Endothelial cell of umbilical vein (primary cell): ENCODE measurements around the gene PXYLP1. TPM values are rescaled to one million over a fixed set of nuclear protein-coding genes. Genes with fewer than 3 reads are reported as not detected.

Experiments
- BruUV-seq: library from RNA; stranded (reverse); fragments of 400-500 nt; replicated peaks from 2 replicates; lab custom pipeline; 2021; lab: Mats Ljungman, UMichigan
- CTCF ChIA-PET: fragments of 300-600, 350-600 bp; sonication (Branson Sonifier 250); formaldehyde crosslinking; loops from one replicate; lab custom pipeline; 2021; ENCODE audit warnings: antibody characterized with exemption, inconsistent platforms; lab: Charles Lee
- POLR2A ChIA-PET: fragments of 300-600, 350-600 bp; sonication (Branson Sonifier 250); formaldehyde crosslinking; loops from one replicate; lab custom pipeline; 2021; ENCODE audit warnings: antibody characterized with exemption, inconsistent platforms; lab: Charles Lee
- DNase-seq: peaks from one replicate; pipeline ENCODE4 v3.0.0-alpha.2; 2011; ENCODE audit warnings: low read depth, low spot score
- FAIRE-seq: peaks from 2 replicates; lab custom pipeline; 2011; peaks lifted over from hg19 to GRCh38; lab: Jason Lieb, UNC
- H2AFZ ChIP-seq: 2 replicates; pipeline ENCODE4 v1.6.0; 2012; ENCODE audit warnings: low read depth, low read length, control low read depth, inconsistent platforms
- H3K27ac ChIP-seq: 2 replicates; pipeline ENCODE4 v1.5.1; 2011; ENCODE audit warnings: low read depth, mild to moderate bottlenecking, control low read depth, low read length, moderate library complexity; ENCODE audit not compliant: insufficient read depth
- H3K27me3 ChIP-seq, 2 experiments: 2 replicates each; pipeline versions ENCODE4 v1.6.0 to v1.6.1; 2011; ENCODE audit warnings: low read length in 2 of 2, mixed read lengths in 1 of 2; ENCODE audit not compliant: control insufficient read depth in 2 of 2, insufficient read depth in 2 of 2
- H3K36me3 ChIP-seq, 2 experiments: 2 replicates in 1 of 2; 3 replicates in 1 of 2; pipeline ENCODE4 v1.5.1; 2011; ENCODE audit warnings: low read length in 2 of 2, mild to moderate bottlenecking in 1 of 2, moderate library complexity in 1 of 2; ENCODE audit not compliant: control insufficient read depth in 2 of 2, insufficient read depth in 2 of 2; ENCODE audit errors: extremely low read depth in 1 of 2
- H3K4me1 ChIP-seq: 3 replicates; pipeline ENCODE4 v1.5.1; 2011; ENCODE audit warnings: mild to moderate bottlenecking, low read length; ENCODE audit not compliant: control insufficient read depth, insufficient read depth; ENCODE audit errors: extremely low read depth
- H3K4me2 ChIP-seq: 2 replicates; pipeline ENCODE4 v1.6.1; 2011; ENCODE audit warnings: low read length, control low read depth, mixed read lengths; ENCODE audit not compliant: insufficient read depth
- H3K4me3 ChIP-seq, 3 experiments: fragments of 200-600 bp in 1 of 3; sonication (generic), shearing (Covaris generic) in 1 of 3; replicated peaks in 1 of 3; 2 replicates each; pipeline ENCODE4 v1.5.1; 2011 to 2016; ENCODE audit warnings: control low read depth in 3 of 3, low read length in 3 of 3, mild to moderate bottlenecking in 2 of 3, inconsistent platforms in 1 of 3, low read depth in 1 of 3, moderate library complexity in 1 of 3; ENCODE audit not compliant: insufficient read depth in 1 of 3
- H3K79me2 ChIP-seq: 2 replicates; pipeline ENCODE4 v1.6.0; 2012; ENCODE audit warnings: low read length, inconsistent platforms; ENCODE audit not compliant: control insufficient read depth, insufficient read depth
- H3K9ac ChIP-seq: replicated peaks from 2 replicates; pipeline ENCODE3; 2011; ENCODE audit warnings: low read length, control low read depth; ENCODE audit not compliant: insufficient read depth; ENCODE audit errors: extremely low read depth
- H3K9me1 ChIP-seq: replicated peaks from 3 replicates; pipeline ENCODE4 v1.6.0; 2011; ENCODE audit warnings: mild to moderate bottlenecking, low read length; ENCODE audit not compliant: control insufficient read depth, insufficient read depth; ENCODE audit errors: extremely low read depth
- H3K9me3 ChIP-seq: replicated peaks from 2 replicates; pipeline ENCODE4 v1.5.1; 2012; ENCODE audit warnings: low read length, inconsistent platforms; ENCODE audit not compliant: control insufficient read depth, insufficient read depth
- H4K20me1 ChIP-seq: replicated peaks from 2 replicates; pipeline ENCODE3; 2011; ENCODE audit warnings: mild to moderate bottlenecking, low read length; ENCODE audit not compliant: control insufficient read depth, insufficient read depth; ENCODE audit errors: extremely low read depth
- CTCF ChIP-seq, 2 donors: IDR thresholded peaks; 1 replicate in 1 of 2; 2 replicates in 1 of 2; pipeline ENCODE4 v1.5.1; 2011; ENCODE audit warnings: low read length in 2 of 2, mild to moderate bottlenecking in 2 of 2, moderate library complexity in 2 of 2, control low read depth in 1 of 2, inconsistent platforms in 1 of 2, low read depth in 1 of 2; ENCODE audit not compliant: insufficient read depth in 1 of 2; ENCODE audit errors: extremely low read depth in 1 of 2
- EZH2 ChIP-seq: IDR thresholded peaks from 2 replicates; pipeline ENCODE4 v1.6.1; 2012; ENCODE audit warnings: borderline replicate concordance, low read depth, mild to moderate bottlenecking, moderate library complexity, low read length, inconsistent platforms; ENCODE audit not compliant: severe bottlenecking
- FOS ChIP-seq: IDR thresholded peaks from 2 replicates; pipeline ENCODE4 v1.6.1; 2011; ENCODE audit warnings: mild to moderate bottlenecking, low read length, moderate library complexity, borderline replicate concordance; ENCODE audit not compliant: insufficient read depth
- GATA2 ChIP-seq: IDR thresholded peaks from 2 replicates; pipeline ENCODE4 v1.7.0; 2011; ENCODE audit warnings: low read depth, mild to moderate bottlenecking, moderate library complexity, mixed read lengths, low read length; ENCODE audit not compliant: insufficient read length, insufficient read depth
- JUN ChIP-seq: IDR thresholded peaks from 2 replicates; pipeline ENCODE4 v1.6.1; 2011; ENCODE audit warnings: borderline replicate concordance, low read depth; ENCODE audit not compliant: insufficient read length, insufficient read depth
- MYC ChIP-seq: IDR thresholded peaks from one replicate; pipeline ENCODE4 v1.6.1; 2011; ENCODE audit warnings: mild to moderate bottlenecking, low read depth, low read length
- POLR2A ChIP-seq: IDR thresholded peaks from 2 replicates; pipeline ENCODE4 v1.6.1; 2012; ENCODE audit warnings: low read depth, mild to moderate bottlenecking, control low read depth, low read length
- POLR2AphosphoS5 ChIP-seq: IDR thresholded peaks from 2 replicates; pipeline ENCODE4 v1.6.1; 2012; ENCODE audit warnings: low read depth, mild to moderate bottlenecking, control low read depth, low read length, moderate library complexity; ENCODE audit not compliant: insufficient read depth
- dilution Hi-C: fragments of 300-500 bp; cut with MboI; formaldehyde crosslinking; loops from one replicate; pipeline ENCODE4 v1.15.0; 2019; ENCODE audit warnings: low sequenced_read_pairs; ENCODE audit not compliant: extremely low pct_ligation_motif_present
- intact Hi-C: fragments of 100-400 bp; cut with micrococcal nuclease; formaldehyde crosslinking; loops from one replicate; pipeline ENCODE4 v1.10.0; 2022
- polyA plus RNA-seq, 4 experiments: library from polyadenylated mRNA; depleted of rRNA in 3 of 4; stranded (reverse) in 3 of 4; unstranded in 1 of 4; fragments of >200 nt; gene quantifications; 2 replicates each; pipeline versions ENCODE4 v1.2.1 to v1.2.3, GENCODE V29; 2011 to 2012; ENCODE audit warnings: missing spikeins in 1 of 4
- total RNA-seq: library from RNA; stranded (reverse); gene quantifications from 2 replicates; pipeline ENCODE4 v1.2.3, GENCODE V29; 2021
- TF ChIP-seq, protein P1 (sequence below): IDR thresholded peaks from 2 replicates; pipeline ENCODE4 v1.6.1; 2011; ENCODE audit not compliant: insufficient read depth, insufficient read length

Gene PXYLP1
- total and polyA plus RNA-seq, 2 donors (not counting 3 experiments of a cell fraction or from before 2014, with no cell fraction given), result 0.84 to 1.7 TPM

DNA sequence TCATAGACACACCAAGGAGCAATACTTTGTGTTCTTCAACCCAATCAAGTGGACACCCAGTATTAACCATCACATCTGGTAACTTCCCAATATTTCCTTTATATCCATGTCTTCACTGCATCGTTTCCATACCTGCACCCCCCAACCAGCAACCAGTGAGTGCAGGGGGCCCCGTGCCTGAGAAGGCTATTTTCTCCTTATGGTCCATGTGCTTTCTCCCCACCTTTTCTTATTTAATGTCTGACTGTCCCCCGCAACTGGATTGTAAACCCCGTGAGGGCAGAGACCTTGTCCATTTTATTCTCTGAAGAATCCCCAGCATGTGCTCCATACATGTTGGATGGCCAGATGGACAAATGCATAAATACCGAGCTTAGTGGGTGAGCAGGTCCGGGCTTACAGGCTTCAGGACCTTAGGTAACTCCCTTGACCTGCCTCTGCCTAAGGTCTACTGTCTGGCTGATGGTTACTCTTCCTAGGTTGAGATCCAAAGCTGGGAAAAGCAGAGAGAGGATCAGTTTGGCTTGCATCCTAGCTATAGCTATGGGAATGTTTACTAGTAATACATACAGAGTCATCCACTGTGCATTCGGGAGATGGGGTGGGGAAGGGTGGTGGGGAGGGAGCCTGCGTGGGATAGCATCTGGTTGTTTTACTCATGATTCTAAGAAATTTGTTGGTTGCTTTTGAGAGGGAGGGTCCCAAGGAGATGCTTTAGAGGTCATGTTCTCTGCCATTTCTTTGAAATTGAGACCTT is 41.5 kb downstream of the PXYLP1 start:
- Histone ChIP-seq H3K27ac (no peak overlapping the region), H4K20me1 (no peaks in the 10 kb centered on the region), H3K9ac (no peak overlapping the region), H2AFZ (no peak overlapping the region), H3K4me1 (no peaks in the 10 kb centered on the region), H3K9me3 (no peaks in the 10 kb centered on the region), H3K79me2 (no peaks in the 10 kb centered on the region), H3K9me1 (no peaks in the 10 kb centered on the region), H3K4me3 (no peak overlapping the region), H3K27me3 (peaks cover 0 to 5% of the 10 kb centered on the region in 2 experiments), H3K4me2 (no peak overlapping the region), H3K36me3 (no peaks in the 10 kb centered on the region)
- TF ChIP-seq CTCF (IDR thresholded peaks at IDR 0.05; ENCODE audit: extremely low read depth in 1 of 2, insufficient read depth in 1 of 2, low read depth in 1 of 2, low read length in 2 of 2) (no peak), JUN (no peak), GATA2 (no peak), FOS (no peak), POLR2A (no peak), POLR2AphosphoS5 (no peak), MYC (no peak), EZH2 (no peak)
- TF ChIP-seq, protein P1, sequence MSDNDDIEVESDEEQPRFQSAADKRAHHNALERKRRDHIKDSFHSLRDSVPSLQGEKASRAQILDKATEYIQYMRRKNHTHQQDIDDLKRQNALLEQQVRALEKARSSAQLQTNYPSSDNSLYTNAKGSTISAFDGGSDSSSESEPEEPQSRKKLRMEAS, result no peak
- POLR2A ChIA-PET, result no interaction called here
- intact Hi-C loops, result no loop called here
- FAIRE-seq (no peak), DNase-seq (no peak)
- no TSS peak for BruUV-seq
- CTCF ChIA-PET, result interaction anchor here (0.6 kb wide), 1 partner anchor 265 kb away, joined by 5 read pairs; no protein-coding TSS in a partner anchor
- dilution Hi-C loops, result no loop called here
